Neural progenitor cell (in vitro differentiated cells): ENCODE measurements around the gene FAM111A.

Experiments
- EZH2 ChIP-seq: fragments of 200-600 bp; sonication (generic); IDR thresholded peaks from 2 replicates; pipeline ENCODE4 v1.6.1; 2017; ENCODE audit warnings: antibody characterized with exemption, mild to moderate bottlenecking, moderate library complexity
- EZH2phosphoT487 ChIP-seq: fragments of 200-600 bp; sonication (generic); IDR thresholded peaks from 2 replicates; pipeline ENCODE4 v1.6.1; 2017; ENCODE audit warnings: antibody characterized with exemption
- TF ChIP-seq, protein P1 (sequence below): fragments of 200-600 bp; sonication (generic); IDR thresholded peaks from 2 replicates; pipeline ENCODE4 v1.5.1; 2017; ENCODE audit warnings: antibody characterized with exemption, mild to moderate bottlenecking

DNA sequence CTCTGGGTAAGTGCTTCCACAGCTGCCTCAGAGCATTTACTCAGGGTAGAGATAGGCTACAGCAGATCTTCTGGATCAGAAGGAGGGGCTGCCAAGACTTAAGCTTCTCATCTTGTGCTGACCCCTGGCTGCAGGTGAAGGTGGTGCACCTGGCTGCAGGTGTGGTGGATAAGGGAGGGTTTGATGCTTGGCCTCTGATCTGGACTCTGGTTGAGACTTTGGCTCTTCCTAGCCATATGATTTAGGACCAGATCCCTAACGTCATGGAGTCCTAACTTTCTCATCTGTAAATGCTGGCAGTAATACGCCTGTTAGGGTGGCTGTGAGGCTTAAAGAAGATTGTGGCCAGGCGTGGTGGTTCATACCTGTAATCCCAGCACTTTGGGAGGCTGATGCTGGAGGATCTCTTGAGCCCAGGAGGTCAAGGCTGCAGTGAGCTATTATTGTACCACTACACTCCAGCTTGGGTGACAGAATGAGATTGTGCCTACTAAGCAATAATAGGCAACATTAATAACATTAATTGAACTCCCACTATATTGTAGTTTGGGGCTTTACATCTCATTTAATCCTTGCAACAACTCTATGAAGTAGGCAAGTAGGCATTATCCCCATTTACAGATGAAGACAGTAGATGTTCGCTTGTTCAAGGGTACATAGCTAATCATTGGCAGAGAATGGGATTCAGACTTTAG lies 39.9 kb downstream of the FAM111A start:
- TF ChIP-seq, protein P1, sequence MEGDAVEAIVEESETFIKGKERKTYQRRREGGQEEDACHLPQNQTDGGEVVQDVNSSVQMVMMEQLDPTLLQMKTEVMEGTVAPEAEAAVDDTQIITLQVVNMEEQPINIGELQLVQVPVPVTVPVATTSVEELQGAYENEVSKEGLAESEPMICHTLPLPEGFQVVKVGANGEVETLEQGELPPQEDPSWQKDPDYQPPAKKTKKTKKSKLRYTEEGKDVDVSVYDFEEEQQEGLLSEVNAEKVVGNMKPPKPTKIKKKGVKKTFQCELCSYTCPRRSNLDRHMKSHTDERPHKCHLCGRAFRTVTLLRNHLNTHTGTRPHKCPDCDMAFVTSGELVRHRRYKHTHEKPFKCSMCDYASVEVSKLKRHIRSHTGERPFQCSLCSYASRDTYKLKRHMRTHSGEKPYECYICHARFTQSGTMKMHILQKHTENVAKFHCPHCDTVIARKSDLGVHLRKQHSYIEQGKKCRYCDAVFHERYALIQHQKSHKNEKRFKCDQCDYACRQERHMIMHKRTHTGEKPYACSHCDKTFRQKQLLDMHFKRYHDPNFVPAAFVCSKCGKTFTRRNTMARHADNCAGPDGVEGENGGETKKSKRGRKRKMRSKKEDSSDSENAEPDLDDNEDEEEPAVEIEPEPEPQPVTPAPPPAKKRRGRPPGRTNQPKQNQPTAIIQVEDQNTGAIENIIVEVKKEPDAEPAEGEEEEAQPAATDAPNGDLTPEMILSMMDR: peak; percentile 46
- TF ChIP-seq EZH2 (no peak), EZH2phosphoT487 (no peak)
